Panc1 (cell line): ENCODE measurements around the gene LRCH1.

Source experiments
- CTCF ChIP-seq: fragments of 450-650 bp; IDR thresholded peaks from 2 replicates; pipeline ENCODE4 v1.5.1; 2017; ENCODE audit warnings: mild to moderate bottlenecking
- TCF7L2 ChIP-seq: IDR thresholded peaks from 2 replicates; pipeline ENCODE4 v1.6.1; 2011; ENCODE audit warnings: mild to moderate bottlenecking, low read depth, low read length, inconsistent platforms

GRCh38 chr13:46516599-46517338 is 36.2 kb upstream of the LRCH1 start:
- TF ChIP-seq CTCF, result no peak
- TF ChIP-seq TCF7L2, result no peak
